GM19463 (cell line): ENCODE measurements around the gene RAI14.
"Not testable (repeated sequence)": the region's sequence is repeated elsewhere in the genome, so short reads cannot be mapped to it uniquely, and the experiment has no call there.

Source experiments
- ATAC-seq: cut with Tn5 transposase; IDR thresholded peaks from one replicate; pipeline ENCODE4 v1.9.1; 2021; ENCODE audit warnings: mild to moderate bottlenecking, moderate library complexity; ENCODE audit not compliant: unreplicated experiment

Gene RAI14

GRCh38 chr5:34724741-34725140, 68.6 kb downstream of the RAI14 start:
- no peak for ATAC-seq

- not testable (repeated sequence) for ATAC-seq
These were observed 71.1 kb downstream of the RAI14 start for GRCh38 chr5:34727166-34727749.

- no peak for ATAC-seq
These were observed 72.1 kb downstream of the RAI14 start for GRCh38 chr5:34728236-34728635.

- no peak for ATAC-seq
These were observed 75.5 kb downstream of the RAI14 start for GRCh38 chr5:34731435-34732232.

- ATAC-seq = no peak
These were observed 78.2 kb downstream of the RAI14 start for GRCh38 chr5:34734326-34734725.

GRCh38 chr5:34735491-34736426, 79.6 kb downstream of the RAI14 start:
- no peak for ATAC-seq

GRCh38 chr5:34736445-34737115, 80.5 kb downstream of the RAI14 start:
- no peak for ATAC-seq

GRCh38 chr5:34737731-34738130, 81.6 kb downstream of the RAI14 start:
- no peak for ATAC-seq

GRCh38 chr5:34738381-34738780, 82.3 kb downstream of the RAI14 start:
- ATAC-seq = no peak

- no peak for ATAC-seq
These were observed 84.3 kb downstream of the RAI14 start for GRCh38 chr5:34740389-34740806.

GRCh38 chr5:34742061-34742460, 85.9 kb downstream of the RAI14 start:
- no peak for ATAC-seq

GRCh38 chr5:34743878-34744277, 87.8 kb downstream of the RAI14 start:
- ATAC-seq = no peak

GRCh38 chr5:34748431-34748830, 92.3 kb downstream of the RAI14 start:
- no peak for ATAC-seq

GRCh38 chr5:34749431-34749873, 93.3 kb downstream of the RAI14 start:
- ATAC-seq = no peak

- ATAC-seq = no peak
These were observed 94.1 kb downstream of the RAI14 start for GRCh38 chr5:34750206-34750605.

GRCh38 chr5:34751807-34752736, 95.9 kb downstream of the RAI14 start:
- ATAC-seq = no peak

- not testable (repeated sequence) for ATAC-seq
These were observed 97.1 kb downstream of the RAI14 start for GRCh38 chr5:34753236-34753635.

- ATAC-seq = no peak
These were observed 99.8 kb downstream of the RAI14 start for GRCh38 chr5:34755926-34756325.

GRCh38 chr5:34756781-34757624, 100.9 kb downstream of the RAI14 start:
- ATAC-seq = no peak
